NCI-H2227 treated with DMSO at 0.1 percent for 48 hours (cell line): ENCODE results near the gene HRC.
A peak's percentile ranks its signal among the peaks of the same experiment; 100 is the strongest.

Source experiments
- DNase-seq: peaks from one replicate; lab custom pipeline; 2025; lab: John Stamatoyannopoulos, UW

HRC gene

DNA sequence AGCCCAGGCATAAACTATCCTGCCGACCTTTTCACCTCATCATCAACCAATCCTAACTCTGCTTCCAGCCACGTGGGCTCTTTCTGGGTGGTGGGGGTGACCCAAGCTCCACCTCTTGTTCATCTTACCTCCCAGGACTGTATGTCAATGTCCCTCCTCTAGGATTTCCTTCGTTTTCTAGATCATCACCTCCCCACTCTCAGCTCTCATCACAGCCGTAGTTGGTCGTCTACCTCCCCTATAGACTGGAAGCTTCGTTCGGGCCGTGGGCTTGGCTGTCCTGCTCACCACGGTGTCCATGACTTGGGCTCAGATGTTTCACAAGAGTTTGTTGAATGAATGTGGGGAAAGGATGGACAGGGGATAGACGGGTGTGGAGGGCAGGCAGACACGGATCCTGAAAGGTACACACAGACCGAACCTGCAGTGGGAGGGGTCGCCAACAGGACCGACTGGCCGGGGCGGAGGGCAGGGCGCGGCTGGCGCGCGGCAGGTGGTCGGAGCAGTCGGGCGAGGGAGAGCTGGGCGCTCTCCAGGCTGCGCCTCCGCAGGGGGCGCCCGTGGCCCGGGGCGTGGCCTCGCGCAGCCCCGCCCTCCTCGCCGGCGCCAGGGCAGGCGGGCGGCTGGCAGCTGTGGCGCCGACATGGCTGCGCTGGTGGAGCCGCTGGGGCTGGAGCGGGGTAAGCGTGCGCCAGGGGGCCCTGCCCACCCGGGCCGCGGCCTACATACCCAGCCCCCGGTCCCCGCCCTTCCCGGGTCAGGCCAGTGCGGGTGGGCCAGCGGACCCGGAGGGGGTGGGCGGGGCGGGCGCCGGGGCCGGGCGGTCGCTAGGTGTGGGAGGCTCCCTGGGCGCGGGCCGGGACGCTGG, 41.2 kb downstream of the HRC start, which contains the start of gene LIN7B:
Gene LIN7B (plus strand): TSS at position 609 of the 868 bp plus-strand sequence. CDS start 35 bp downstream, at position 644.
- DNase-seq, result peak; percentile 33

DNA sequence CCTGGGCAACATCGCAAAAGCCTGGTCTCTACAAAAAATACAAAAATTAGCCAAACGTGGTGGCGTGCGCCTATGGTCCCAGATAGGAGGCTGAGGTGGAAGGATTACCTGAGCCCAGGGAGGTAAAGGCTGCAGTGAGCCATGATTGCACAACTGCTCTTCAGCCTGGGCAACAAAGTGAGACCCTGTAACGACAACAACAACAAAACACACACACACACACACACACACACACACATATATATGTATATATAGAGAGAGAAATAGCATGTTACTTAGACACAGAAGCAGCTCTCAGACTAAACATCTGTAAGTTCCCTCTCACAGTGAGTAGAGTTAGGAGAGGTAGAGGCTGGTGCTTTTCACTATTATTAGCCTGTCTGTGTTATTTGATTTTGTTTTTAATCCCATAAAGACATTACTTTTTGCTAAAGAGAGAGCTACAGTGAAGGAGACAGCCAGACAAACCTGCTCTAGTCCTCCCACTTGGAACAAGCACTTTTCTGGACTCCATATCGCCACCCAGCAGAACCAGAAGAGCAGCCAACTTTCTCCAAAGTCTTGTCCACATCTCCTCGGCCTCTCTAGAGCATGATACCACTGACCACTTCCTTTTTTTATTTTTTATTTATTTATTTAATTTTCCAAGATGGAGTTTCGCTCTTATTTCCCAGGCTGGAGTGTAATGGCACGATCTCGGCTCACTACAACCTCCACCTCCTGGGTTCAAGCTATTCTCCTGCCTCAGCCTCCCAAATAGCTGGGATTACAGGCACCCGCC, 43.8 kb downstream of the HRC start:
- no peak for DNase-seq

DNA sequence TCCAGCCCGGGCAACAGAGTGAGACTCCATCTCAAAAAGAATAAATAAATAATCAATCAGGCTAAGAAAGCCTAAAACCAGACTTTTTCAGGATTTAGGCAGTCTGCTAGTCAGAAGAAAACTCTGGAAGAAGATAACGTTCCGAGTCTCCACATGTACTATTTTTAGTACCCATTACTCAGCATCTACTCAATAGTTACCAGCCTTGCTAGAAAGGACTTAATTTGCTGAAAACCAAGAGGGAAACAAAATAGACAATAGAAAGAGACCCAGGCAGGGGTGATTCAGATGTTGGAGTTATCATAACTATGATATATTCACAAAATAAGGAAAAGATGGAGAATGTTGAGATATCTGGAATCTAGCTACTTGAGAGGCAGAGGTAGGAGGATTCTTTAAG, 44.6 kb downstream of the HRC start:
- no peak for DNase-seq

DNA sequence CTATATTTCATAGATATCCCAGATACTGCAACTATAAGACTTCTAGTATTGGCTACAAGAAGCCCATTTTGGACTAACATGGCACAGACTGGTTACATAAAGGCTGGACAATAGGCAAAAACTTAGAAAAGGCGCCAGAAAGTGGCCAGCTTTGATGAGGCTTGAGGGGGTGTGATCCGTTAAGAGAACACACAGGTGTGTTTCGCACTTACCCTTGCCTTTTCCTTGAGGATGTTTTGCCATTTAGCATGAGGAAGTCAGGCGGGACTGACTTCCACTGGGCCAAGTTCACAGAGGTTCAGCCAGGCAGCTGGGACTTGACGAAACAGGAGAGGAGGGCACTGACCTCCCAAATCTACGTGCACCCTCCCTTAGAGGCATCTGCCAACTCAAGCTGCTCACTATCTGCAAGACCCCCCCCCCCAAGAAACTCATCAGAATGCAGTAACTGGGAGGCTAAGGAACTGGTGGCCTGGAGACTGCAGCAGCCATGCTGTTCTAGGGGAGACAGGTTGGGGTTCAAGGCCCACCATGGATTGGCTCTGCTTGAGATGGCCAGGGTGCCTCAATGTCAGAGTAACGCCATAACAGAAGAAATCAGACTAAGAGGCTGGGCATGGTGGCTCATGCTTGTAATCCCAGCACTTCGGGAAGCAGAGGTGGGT, 45.5 kb downstream of the HRC start:
- no peak for DNase-seq

DNA sequence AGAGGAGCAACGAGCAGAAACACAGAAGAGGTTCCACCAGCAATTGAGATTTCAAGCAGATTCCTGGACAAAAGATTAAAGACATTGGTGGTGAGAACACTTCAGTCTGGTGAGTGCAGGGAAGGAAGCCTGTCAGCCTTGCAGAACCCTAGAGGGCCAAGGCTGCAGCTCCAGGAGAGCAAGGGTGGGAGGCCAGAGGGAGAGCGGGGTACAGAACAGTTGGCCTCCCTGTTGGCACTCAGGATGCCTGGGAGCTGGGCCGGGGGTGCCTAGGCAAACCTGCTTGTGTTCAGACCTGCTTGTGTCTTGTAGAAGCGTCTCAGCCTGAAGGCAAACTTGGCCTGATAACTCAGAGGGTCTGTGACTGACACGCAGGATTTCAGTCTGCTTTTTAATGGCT, 46.1 kb downstream of the HRC start:
- DNase-seq, result no peak

DNA sequence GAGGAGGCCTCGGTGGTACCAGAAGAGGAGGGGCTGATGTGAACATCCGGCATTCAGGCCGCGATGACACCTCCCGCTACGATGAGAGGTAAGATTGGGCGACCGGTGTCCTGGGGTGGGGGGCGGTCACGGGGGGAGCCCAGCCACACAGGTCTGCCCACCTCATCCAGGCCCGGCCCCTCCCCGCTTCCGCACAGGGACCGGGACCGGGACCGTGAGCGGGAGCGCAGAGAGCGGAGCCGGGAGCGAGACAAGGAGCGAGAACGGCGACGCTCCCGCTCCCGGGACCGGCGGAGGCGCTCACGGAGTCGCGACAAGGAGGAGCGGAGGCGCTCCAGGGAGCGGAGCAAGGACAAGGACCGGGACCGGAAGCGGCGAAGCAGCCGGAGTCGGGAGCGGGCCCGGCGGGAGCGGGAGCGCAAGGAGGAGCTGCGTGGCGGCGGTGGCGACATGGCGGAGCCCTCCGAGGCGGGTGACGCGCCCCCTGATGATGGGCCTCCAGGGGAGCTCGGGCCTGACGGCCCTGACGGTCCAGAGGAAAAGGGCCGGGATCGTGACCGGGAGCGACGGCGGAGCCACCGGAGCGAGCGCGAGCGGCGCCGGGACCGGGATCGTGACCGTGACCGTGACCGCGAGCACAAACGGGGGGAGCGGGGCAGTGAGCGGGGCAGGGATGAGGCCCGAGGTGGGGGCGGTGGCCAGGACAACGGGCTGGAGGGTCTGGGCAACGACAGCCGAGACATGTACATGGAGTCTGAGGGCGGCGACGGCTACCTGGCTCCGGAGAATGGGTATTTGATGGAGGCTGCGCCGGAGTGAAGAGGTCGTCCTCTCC, 47.4 kb downstream of the HRC start:
- DNase-seq, result no peak

DNA sequence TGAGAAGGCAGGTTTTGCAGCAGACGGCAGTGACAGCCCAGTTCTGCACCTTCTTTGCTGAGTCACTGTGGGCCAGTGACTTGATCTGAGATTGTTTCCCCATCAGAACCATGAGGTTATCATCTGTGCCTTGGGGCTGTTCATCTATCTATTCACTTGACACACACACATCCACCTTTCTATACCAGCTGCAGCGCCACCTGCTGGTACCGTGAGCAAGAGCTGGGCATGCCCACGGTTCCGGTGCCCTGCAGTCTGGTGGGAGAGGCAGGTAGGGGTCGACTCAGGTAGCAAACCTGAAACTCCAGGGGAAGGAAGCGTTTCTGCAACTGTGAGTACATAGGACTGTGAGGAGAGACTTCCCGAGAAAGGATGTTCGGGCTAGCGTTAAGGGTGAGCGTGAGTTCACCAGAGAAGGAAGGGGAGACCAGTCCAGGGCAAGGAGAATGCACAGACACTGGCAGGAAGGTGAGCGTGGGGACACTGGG, 48.5 kb downstream of the HRC start:
- no peak for DNase-seq

GRCh38 chr19:49104229-49104864, 50.8 kb downstream of the HRC start:
- DNase-seq, result no peak

DNA sequence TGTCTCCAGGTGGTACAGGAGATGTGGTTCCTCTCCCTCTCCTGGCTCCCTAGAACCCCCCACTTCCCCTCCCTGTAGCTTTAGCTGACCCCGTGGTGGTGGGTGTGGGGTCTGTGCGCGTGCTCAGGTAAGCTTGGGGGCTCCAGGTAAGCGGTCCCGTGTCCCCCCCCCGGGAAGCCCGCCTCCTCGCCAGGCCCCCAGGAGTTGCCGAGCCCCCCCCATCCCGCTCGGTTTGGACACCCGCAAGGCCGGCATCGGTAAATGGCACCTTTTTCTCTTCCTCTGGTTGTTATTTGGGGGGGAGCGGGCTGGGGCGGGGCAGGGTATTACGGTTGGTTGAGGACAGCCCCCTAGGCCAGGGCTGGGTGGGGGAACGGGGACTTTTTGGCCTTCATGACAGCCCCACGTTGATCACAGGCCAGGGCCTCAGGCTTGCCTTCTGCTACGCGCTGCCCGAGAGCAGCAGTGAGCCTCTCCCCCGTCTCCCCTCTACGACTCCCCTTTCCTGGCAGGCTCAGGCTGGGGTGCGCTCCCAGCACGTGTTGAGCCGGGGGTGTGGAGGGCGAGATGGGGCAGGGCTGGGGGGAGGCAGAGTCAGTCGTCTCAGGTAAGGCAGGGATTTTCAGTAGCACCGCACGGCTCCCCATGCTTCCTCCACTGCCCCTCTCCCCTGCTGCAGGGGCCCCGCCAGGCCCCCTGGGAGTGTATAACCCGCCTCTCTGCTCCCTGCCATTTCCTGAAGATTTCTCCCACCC, 51.7 kb downstream of the HRC start:
- no peak for DNase-seq

DNA sequence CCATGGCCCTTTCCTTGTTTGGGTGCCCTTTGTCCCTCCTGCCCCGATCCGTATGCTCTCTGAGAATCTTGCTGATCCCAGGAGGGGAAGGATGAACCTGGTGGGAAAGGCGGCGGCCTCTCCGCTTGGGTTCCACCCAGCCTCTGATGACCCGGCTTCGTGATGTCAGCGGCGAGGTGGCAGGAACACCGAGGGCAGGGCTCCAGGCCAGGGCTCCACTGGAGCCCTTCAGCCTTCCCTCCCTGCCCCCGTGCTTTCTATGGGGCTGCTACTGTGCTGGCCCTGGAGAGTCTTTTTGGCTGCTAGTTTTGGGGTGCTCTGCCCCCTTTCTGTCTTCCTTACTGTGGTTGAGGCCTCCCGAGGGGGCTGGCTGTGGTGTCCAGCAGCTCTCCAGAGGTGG, 52.9 kb downstream of the HRC start:
- DNase-seq, result no peak
